Activated CD4-positive, alpha-beta T cell treated with anti-CD3 and anti-CD28 coated beads, Interleukin-2, amount 50 U/mL, for 1 hour (primary cell): ENCODE data around the gene UPK3BL2.
"Not testable (repeated sequence)": the region's sequence is repeated elsewhere in the genome, so short reads cannot be mapped to it uniquely, and the experiment has no call there.

Experiments used
- DNase-seq: peaks from one replicate; pipeline ENCODE4 v3.0.0-alpha.2; 2020

UPK3BL2 gene

GRCh38 chr7:102527822-102528793, 15.4 kb downstream of the UPK3BL2 start:
- DNase-seq: not testable (repeated sequence)

DNA sequence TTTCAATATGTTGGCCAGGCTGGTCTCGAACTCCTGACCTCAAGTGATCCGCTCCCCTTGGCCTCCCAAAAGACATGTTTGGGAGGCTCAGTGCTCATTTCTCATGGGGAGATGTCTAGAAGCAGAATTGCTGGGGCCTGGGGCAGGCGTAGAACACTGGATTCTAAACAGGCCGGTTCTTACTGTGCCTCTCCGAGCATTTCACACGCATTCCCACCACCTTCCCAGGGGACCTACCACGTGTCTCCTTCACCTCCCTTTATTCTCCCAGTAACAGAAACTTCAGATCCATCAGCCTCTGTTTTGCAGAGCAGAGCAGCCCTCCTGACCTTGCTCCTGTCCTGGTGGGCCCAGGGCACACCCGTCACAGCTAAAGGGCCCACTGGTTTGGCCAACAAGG, 16.3 kb downstream of the UPK3BL2 start:
- DNase-seq: not testable (repeated sequence)

GRCh38 chr7:102524803-102525202, 18.7 kb downstream of the UPK3BL2 start:
- not testable (repeated sequence) for DNase-seq

DNA sequence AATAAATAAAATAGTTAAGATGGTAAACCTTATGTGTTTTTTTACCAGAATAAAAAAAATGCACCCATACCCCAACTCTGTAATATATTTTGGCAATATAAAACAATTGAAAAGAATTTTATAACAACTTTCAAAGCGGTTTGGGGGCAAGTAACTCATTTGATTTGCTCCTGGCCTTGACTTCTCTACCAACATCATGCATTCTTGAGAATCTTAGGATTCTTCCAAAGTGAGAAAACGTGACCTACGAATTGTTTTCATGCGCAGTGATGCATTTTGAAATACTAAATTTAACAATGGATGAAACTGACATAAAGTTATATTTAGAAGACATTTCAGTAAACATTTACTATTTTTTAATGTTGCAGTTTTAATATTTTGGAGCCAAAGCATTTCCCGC, 22.7 kb downstream of the UPK3BL2 start:
- not testable (repeated sequence) for DNase-seq

GRCh38 chr7:102517550-102518147, 25.8 kb downstream of the UPK3BL2 start, which contains the start of gene RASA4B:
Gene RASA4B (minus strand): TSS chr7:102517777. CDS start chr7:102517710, 67 bp downstream.
- DNase-seq: not testable (repeated sequence)

- DNase-seq: not testable (repeated sequence)
Measured at GRCh38 chr7:102516951-102517350, 26.5 kb downstream of the UPK3BL2 start.

DNA sequence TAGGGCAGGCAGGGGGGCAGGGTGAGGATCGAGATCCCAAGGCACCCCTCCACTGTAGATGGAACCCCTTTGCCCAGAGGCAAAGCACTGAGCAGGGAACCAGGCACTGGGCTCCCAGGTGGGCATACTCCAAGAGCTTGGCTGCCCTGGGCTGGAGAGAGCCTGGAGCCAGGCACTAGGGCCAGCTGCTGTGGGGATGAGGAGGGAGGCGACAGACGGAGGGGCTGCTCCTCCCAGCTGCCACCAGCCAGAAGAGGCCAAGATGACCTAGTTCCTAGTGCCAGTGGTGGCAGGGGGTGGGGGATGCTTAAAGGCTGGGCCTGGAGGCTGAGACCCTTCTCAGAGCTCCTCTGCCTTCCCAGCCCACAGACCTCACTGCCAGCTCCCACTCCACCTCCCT, 27.6 kb downstream of the UPK3BL2 start:
- DNase-seq: not testable (repeated sequence)

DNA sequence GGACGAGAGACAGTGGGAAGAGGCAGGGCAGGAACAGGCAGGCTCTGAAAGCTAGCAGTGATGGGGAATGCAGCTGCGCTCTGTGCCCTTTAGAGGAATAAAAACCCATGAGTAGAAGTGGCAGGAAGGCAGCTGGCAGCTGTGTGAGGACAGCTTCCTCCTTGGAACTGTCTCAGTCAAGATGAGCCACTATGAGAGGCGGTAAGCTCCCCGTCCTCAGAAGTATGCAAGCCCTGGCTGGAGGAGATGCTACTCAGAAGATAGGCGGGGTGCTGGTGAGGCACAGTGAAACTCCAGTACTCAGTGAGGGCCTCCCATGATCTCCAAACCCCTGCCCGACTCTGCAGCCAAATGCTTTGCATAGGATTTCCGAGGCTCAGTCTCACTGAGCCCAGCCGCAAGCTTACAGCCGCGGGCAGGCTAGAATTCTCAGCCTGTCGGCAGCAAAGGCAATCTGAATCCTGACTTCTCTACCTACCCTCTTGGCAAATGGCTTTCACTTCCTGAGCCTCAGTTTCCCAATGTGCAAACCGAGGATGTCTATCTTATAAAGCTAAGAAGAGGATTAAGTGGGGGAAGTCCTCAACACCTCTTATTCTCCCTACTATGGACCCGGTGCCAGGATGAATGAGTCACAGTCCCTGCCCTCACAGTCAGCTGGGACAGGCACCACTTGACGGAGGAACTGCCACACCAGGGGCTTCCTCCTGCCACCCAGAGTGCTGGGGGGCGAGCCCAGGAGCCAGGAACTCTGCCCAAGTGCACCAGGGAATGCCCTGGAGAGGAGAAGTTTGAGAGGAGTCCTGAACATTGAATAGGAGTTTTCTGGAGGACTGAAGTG, 28.4 kb downstream of the UPK3BL2 start:
- not testable (repeated sequence) for DNase-seq

- not testable (repeated sequence) for DNase-seq
Measured at GRCh38 chr7:102512642-102513221, 30.8 kb downstream of the UPK3BL2 start.

GRCh38 chr7:102511860-102512522, 31.5 kb downstream of the UPK3BL2 start:
- not testable (repeated sequence) for DNase-seq

DNA sequence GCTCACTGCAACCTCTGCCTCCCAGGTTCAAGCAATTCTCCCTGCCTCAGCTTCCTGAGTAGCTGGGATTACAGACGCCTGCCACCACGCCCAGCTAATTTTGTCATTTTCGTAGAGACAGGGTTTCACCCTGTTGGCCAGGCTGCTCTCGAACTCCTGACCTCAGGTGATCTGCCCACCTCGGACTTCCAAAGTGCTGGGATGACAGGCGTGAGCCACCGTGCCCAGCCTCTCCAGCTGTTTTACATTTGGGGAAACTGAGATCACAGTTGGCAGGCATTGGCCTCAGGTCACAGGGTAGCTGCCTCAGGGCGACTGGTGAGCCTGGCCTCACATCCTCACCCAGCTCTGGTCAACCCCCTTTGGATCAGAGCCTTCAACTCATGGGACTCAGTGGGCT, 32.9 kb downstream of the UPK3BL2 start:
- DNase-seq: not testable (repeated sequence)

DNA sequence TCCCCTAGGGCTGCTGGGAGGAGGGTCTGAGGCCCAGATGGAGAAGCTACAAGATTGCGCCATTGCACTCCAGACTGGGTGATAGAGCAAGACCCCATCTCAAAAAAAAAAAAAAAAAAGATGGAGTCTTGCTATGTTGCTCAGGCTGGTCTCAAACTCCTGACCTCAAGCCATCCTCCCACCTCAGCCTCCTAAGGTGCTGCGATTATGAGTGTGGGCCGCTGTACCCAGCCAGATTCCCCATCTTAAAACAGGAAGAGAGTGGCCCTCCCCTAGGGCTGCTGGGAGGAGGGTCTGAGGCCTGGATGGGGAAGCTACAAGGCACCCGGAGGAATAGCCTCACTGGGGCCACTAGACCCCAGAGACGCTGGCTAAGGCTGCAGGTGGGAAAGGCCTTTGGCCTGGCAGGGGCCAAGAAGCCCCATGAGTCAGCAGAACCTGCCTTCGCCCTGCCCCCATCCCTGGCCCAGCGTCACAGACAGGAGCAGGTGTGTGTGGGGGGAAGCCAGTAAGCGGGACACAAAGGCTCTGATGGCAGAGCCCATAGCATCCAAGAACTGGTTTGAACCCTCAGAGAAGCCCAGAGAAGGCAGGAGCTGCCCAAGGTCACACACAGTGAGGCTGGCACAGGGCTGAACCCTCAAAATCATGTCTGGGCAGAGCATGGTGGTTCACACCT, 35.9 kb downstream of the UPK3BL2 start:
- not testable (repeated sequence) for DNase-seq

DNA sequence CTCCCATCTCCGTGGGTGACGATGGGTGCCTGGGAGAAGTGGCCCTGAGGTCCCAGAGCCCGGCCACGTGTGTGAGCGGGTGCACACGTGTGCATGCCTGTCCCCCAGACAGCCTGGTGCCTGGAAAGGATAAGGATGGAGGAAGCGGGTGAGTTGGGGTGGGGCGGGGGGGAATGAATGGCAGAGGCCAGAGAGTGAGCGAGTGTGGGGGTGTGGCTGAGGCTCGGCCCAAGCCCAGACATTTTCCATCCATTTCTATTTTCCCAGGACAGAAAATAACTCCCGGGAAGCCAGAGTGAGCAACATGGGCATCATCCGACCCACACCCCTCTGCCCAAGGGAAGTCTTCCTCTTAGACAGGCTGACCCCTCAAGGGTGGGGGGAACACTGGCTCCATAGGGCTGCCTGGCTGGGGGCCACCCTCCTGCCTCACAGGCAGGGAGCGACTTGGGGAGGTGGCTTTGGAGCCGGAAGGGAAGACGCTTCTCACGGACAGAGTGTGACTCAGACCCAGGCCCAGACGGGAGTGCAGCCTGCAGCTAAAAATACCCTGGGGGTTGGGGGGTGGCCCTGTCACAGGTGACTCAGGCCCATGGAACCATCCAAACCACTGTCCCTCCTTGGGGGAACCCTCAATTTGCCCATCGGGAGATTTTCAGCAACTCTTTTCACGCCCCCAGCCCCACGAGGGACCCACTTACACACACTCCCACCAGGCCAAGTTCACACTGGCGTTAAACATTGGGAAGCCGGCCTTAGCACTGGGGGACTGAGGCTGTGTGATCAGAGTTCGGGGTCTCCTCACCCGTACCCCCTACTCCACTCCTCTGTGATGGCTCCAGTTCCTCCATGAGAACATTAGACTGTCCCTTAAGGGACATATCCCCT, 38.0 kb downstream of the UPK3BL2 start:
- DNase-seq: not testable (repeated sequence)

GRCh38 chr7:102503141-102503540, 40.4 kb downstream of the UPK3BL2 start:
- DNase-seq: not testable (repeated sequence)

- DNase-seq: not testable (repeated sequence)
Measured at GRCh38 chr7:102498321-102498720, 45.2 kb downstream of the UPK3BL2 start.

GRCh38 chr7:102497308-102497707, 46.2 kb downstream of the UPK3BL2 start:
- DNase-seq: not testable (repeated sequence)

DNA sequence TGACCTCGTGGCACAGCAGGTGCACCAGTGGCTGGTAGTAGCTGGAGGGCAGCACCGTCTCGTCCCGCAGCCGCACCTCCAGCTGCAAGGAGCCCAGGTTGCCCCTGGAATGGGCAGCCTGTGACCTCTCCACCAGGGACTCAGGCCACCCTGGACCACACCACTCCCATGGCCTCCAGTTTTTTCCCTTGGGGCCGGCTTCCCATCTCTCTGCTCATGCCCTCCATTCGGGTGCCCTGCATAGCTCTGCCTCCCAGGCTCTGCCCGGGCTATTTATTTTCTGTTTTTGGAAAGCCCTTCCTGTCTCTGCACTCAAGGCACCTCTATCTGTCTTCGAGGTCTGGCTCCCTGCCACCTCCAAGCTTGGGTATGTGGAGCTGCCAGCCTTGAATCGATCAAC, 46.6 kb downstream of the UPK3BL2 start:
- DNase-seq: not testable (repeated sequence)

DNA sequence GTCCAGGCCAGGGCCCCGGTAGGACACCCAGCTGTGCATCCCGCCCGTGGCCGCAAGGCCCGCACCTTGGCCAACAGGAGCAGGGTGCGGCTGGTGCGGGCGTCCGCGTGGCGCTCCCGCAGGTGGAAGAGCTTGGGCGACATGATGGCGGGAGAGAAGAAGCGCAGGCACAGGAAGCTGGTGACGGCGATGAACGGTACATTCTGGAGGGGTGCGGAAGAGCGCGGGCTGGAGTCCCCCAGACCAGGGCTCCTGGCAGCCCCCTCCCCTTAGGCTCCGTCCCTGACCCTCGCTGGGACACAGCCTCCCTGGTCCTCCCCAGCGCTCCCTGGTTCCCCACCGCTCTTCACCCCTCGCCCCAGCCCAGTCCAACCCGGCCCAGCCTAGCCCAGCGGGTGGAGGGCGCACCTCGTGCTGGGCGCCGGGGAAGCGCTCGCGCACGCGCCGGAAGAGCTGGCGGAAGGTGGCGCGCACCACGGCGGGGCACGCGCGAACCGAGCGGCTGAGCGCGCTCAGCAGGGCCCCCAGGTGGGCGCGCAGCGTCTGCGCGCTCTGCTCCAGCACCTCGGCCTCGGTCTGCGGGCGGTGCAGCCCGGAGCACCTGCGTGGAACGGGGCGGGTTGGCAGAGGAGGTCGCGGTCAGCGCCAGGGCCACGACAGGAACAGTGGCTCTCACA, 48.9 kb downstream of the UPK3BL2 start:
- DNase-seq: not testable (repeated sequence)

GRCh38 chr7:102494026-102494425, 49.5 kb downstream of the UPK3BL2 start:
- DNase-seq: peak; percentile 2
